Erythroblast (primary cell): ENCODE measurements around the gene PSAPL1.

ENCODE experiments used
- DNase-seq, 2 experiments: peaks; one replicate each; lab custom pipeline; 2025; lab: John Stamatoyannopoulos, UW
- GATA1 ChIP-seq: IDR thresholded peaks from 2 replicates; pipeline ENCODE4 v1.6.1; 2011; ENCODE audit warnings: low read depth, mild to moderate bottlenecking, control low read depth, low read length, moderate library complexity
- POLR2A ChIP-seq: IDR thresholded peaks from 2 replicates; pipeline ENCODE4 v1.6.1; 2011; ENCODE audit warnings: mild to moderate bottlenecking, low read length

Gene PSAPL1, protein sequence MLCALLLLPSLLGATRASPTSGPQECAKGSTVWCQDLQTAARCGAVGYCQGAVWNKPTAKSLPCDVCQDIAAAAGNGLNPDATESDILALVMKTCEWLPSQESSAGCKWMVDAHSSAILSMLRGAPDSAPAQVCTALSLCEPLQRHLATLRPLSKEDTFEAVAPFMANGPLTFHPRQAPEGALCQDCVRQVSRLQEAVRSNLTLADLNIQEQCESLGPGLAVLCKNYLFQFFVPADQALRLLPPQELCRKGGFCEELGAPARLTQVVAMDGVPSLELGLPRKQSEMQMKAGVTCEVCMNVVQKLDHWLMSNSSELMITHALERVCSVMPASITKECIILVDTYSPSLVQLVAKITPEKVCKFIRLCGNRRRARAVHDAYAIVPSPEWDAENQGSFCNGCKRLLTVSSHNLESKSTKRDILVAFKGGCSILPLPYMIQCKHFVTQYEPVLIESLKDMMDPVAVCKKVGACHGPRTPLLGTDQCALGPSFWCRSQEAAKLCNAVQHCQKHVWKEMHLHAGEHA

DNA sequence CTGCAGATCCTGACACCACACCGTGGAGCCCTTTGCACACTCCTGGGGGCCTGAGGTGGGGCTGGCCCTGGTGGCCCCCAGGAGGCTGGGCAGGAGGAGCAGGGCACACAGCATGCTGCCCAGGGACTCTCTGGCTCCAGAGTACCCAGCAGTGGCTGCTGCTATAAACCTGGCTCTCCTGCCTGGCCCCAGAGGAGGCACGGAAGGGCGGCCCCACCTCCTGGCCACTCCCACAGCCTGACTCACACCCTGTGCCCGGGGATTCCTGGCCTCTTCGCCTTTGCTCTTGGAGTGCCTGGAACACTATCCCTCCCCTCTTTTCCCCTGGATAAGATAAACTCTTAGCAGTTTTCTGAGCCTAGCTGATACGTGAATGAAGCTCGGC, at the start of gene PSAPL1:
PSAPL1 (minus strand) TSS at position 165 of the 385 bp plus-strand sequence; CDS start at position 114, 51 bp downstream.
- no peak for TF ChIP-seq POLR2A
- no peak for TF ChIP-seq GATA1
- no peak for DNase-seq

DNA sequence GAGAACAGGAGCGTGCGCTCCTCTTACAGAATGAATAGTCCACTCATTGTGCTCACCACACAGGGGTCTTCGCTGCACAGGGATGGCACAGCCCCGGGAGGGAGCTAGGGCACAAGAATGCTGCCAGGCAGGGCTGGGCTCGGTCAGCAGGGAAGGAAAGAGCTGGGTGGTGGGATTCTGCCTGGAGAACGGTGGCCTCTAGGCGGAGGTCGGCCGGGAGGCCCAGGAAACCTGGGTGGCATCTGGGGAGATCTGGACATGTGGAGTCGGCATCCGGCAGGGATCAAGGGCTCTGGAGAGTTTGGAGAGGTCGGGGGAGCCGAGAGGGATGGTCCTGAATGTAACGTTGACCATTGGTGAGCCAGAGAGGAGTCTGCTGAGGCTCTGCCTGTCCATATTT, 46.5 kb upstream of the PSAPL1 start:
- DNase-seq: no peak
- TF ChIP-seq GATA1 (no peak), POLR2A (no peak)

DNA sequence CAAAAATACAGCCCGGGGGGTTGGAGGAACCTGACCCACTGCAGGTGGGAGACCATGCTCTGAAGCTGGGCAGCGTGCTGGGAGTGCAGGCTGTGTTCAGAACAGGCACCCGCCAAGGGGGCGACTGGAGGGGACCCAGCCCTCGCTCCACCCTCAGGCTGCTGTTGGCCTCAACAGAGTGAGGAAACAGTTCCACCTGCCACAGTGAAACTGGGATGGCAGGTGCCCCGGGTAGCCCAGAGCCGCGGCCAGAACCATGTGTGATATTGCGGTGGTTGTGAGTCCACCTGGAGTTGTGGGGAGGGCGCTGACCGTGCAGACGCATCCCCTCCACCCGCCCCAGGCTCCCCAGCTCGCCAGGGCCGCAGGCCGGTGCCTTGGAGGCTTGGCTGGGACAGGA, 45.7 kb upstream of the PSAPL1 start:
- TF ChIP-seq POLR2A (no peak), GATA1 (no peak)
- no peak for DNase-seq

DNA sequence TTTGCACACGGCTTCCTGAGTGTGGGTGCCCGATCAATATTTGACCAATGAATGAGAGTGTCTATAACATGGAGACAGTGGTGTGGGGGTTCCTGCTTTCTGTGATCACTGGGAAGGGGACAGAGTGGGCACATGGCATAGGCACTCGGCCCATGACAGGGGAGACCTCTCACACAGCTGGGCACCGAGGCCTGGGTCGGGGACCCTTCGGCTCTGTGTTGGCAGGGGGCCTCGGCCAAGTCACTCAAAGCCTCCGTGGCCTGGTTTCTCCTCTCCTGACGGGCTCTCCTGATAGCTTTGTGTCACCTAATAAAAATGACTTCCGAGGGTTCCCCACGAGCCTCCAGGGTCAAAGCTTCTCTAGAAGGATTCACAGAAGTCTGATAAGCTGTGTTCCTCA, 43.9 kb upstream of the PSAPL1 start:
- TF ChIP-seq POLR2A: no peak
- TF ChIP-seq GATA1: no peak
- no peak for DNase-seq

DNA sequence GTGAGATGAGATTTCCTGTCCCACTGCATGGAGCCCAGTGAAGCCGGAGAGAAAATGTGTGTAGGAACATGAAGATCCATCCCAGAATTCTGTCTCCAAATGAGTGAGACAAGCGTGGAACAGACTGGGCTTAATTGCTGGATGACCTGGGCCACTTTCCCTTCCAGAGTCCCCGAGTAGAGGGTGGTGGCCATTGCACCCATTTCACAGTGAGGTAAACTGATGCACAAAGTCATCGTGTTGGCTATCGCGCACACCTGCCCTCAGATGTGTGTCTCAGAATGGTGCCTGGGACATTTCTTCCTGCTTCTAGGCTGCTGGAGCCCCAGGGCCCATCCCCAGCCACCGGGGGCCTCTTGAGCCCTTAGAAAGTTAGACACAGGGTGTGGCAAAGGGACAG, 43.0 kb upstream of the PSAPL1 start:
- no peak for DNase-seq
- TF ChIP-seq GATA1: no peak
- no peak for TF ChIP-seq POLR2A

DNA sequence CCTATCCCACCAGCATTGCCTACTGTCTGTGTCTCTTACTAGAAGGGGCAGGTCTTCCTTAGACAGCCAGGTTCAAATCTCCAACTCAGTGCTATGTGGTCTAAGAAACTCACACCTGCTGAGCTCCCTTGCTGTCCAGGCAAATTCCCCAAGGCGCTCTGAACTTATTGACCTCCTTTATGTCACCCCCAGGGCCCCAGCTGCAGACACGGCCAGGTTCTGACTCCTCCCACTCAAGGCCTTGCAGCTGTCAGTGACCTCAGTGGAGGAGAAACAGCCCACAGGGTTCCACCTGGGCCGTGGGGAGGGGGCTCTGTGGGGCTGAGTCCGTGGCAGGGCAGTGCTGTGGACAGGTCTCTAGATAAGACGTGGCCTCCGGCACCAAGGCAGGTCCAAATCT, 42.1 kb upstream of the PSAPL1 start:
- no peak for DNase-seq
- TF ChIP-seq GATA1: no peak
- TF ChIP-seq POLR2A: no peak

DNA sequence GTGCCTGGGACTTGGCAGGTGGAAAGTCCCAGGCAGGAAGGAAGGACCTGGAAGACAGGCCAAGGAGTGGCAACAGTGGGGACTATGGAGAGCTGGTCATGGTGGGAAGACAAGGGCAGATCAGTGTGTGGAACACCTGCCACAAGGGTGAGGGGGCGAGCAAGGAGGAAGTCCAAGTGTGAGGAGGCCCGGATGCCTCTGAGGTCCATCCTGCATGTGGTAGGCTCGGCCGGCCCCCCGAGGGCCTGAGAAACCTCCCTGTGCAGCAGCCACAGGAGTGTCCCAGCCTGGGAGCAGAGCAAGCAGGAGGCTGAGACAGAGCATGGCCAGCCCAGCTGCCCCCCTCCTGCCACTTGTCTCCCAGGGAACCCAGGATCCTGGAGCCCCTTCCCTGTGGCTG, 40.5 kb upstream of the PSAPL1 start:
- no peak for TF ChIP-seq POLR2A
- TF ChIP-seq GATA1: no peak
- DNase-seq: no peak

DNA sequence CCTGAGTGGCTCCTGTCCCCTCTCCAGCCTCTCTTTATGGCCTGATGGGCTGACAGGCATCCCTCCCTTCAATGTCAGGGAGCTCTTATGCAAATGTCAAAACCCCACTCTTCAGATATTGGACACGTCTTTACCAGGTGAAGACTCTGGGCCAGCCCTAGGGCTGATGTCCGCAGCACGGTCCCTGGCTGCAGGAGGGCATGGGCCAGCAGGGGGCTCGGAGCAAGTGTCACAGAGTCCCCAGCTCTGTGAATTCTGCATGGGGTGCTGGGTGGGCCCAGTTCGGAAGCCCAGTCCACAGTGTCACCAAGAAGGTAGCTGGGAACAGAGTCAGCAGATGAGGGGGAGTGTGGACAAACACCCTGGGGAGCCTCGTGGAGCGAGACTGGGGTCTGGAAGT, 39.6 kb upstream of the PSAPL1 start:
- TF ChIP-seq POLR2A (no peak), GATA1 (no peak)
- no peak for DNase-seq

DNA sequence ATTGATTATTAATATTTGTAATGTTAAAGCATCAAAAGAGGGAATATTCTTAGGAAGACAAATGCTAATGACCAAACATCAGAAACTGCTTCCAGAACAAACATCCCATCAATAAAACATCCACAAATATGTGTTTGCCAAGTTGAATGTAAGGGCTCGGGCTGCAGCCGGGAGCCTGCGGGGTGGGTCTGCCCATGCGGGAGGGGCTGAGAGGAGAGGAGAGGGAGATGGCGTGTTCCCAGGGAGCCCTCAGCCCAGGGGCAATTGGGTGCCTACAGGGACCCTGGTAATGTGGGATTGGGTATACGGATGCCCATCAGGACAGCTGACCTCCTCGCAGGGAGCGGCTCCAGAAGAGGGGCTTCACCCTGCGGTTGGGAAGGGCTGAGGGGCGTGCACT, 38.4 kb upstream of the PSAPL1 start:
- DNase-seq: no peak
- no peak for TF ChIP-seq POLR2A
- no peak for TF ChIP-seq GATA1

DNA sequence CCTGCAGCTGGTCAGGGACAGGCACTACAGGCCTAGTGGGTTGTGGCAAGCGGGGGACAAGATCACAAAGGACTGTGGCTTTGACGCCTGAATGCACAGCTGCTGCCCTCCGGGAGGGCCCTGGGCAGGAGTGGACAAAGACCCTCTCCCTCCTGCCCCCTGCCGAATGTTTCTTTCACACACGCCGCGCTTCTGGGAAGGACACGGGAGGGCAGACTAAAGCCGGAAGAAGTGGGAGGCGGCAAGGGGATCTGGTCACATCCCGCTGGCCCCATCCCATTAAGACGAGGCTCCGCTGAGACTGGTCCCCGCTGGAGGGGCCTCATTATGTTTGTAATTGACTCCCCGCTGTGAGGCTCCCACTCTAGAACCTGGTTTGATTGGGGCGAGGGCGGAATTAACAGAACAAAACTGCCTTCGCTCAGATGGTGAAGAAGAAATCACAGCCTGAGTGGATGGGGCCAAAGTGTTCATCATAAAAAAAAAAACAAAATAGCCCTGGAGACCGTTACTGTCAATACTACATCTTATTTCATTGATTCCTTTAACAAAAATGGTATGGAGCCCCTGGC, 37.8 kb upstream of the PSAPL1 start:
- DNase-seq: no peak
- no peak for TF ChIP-seq POLR2A
- TF ChIP-seq GATA1: no peak

DNA sequence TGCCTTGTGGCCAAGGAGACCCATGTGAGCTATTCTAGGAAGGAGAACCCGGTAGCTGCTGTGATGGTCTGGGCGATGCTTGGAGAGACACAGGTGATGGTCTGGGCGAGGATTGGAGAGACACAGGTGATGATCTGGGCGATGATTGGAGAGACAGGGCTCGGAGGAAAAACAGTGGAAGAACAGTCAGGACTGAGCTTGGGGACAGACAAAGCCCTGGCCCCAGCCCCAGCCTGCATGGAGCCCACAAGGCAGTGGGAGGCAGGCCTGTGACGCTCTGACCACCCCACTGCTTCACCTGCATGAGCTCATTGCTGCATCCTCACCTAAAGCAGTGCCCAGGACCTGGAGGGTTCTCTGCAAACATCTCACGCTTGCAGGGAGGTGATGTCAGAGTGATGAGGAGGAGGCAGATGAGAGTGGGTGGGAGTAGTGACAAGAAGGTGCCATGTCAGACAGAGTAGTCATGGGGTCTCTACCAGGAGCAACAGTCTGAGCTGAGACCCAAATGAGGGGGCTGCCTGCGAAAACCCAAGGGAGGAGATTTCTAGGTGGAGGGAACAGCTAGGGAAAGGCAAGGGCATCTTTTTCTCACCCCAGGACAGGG, 35.9 kb upstream of the PSAPL1 start:
- DNase-seq: no peak
- TF ChIP-seq GATA1 (no peak), POLR2A (no peak)

DNA sequence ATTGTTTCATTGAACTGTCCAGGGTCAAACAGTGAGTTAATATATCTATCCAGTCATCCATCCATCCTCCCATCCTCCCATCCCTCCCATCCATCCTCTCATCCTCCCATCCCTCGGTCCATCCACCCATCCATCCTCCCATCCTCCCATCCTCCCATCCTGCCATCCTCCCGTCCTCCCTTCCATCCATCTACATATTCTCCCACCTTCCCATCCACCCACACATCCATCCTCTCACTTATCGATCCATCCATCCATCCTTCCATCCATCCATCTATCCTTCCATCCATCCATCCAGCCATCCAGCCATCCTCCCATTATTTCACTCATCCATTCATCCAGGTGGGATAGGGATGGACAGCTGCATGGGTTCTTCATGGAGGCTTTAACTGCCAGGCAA, 35.4 kb upstream of the PSAPL1 start:
- DNase-seq: no peak
- TF ChIP-seq POLR2A: no peak
- TF ChIP-seq GATA1: no peak

DNA sequence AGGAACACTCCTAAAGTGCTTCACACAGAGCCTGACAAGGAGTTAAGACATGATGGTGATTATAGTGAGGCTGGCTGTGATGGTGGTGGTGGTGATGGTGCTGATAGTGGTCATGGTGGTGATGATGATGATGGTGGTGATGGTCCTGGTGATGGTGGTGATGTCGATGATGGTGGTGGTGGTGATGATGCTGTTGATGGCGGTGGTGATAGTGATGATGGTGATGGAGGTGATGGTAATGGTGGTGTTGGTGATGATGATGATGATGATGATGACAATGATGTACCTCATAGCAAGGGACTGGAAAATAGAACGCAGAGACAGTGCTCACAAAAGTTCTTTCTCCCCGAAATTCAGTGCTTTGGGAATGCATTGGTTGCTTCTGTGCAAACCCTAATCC, 34.3 kb upstream of the PSAPL1 start:
- DNase-seq: no peak
- TF ChIP-seq GATA1 (no peak), POLR2A (no peak)

DNA sequence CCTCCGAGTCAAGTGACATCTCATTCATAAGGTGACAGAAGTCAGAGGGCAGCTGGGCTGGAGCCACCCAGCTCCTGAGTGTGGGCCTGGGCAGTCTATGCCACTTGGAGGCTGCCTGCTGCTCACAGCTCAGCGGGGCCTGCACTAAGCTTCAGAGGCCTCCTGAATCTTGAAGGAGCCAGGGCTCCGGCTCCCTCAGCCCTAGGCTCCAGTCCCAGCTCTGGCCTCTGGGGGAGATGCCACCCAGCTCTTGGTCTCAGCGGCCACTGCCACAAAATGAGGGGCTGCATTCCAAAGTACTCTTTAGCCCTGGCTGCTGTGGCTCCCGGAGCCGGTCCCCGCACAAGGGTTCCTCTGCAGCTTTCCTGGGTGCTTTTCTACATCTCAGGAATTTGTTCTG, 32.7 kb upstream of the PSAPL1 start:
- TF ChIP-seq POLR2A (no peak), GATA1 (no peak)
- no peak for DNase-seq
